Gastroesophageal sphincter (tissue), 2 donors: ENCODE data around the gene SND1.

ENCODE experiments used
- EP300 ChIP-seq: sonication (generic); formaldehyde crosslinking; IDR thresholded peaks from one replicate; pipeline ENCODE4 v1.6.1; 2017; ENCODE audit warnings: antibody characterized with exemption, mild to moderate bottlenecking
- POLR2AphosphoS5 ChIP-seq: sonication (generic); formaldehyde crosslinking; IDR thresholded peaks from one replicate; pipeline ENCODE4 v1.6.1; 2017; ENCODE audit warnings: antibody characterized with exemption

- TF ChIP-seq EP300, result no peak
- no peak for TF ChIP-seq POLR2AphosphoS5
Observed at GRCh38 chr7:127905491-127906330, 253.7 kb downstream of the SND1 start.
